NCI-H1105 treated with DMSO at 0.1 percent for 48 hours (cell line): Measurements from ENCODE around the gene POMGNT1.

Source experiments
- DNase-seq: peaks from one replicate; lab custom pipeline; 2025; lab: John Stamatoyannopoulos, UW

POMGNT1 gene

DNA sequence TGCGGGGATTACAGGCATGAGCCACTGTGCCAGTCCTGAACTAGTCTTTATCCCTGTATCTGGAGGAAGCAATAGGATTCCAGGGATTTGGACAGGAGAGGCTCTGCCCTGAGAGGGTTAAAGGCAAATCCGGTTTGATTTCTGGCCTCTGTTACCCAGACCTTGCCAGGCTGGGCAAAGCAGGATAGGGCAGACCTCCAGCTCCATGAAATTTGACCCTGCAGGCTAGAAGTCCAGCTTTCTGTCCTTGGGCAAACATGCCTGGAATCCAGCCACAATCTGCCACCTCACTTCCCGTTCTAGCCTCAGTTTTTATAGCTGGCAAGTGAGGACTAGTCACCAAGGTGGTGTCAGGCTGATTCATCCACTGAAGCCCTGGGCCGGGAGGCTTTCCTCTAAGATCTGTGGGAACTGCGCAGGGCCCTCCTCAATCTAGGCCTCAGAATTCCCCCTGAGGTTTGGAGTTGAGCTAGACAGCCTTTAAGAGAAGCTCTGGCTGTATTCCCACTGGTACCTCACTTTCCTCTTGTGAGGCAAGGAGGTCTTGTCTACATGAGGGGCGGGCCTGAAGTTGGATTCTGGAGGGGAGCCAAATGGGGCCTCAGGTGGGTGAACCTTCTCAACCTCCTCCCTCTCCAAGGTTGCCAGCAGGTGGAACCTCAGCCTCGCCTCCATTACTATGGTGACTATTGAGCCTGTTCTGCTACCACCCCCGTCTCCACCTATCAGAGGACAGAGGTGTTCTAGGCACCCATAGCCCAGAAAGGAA, 15.0 kb downstream of the POMGNT1 start:
- DNase-seq, result peak; percentile 97

DNA sequence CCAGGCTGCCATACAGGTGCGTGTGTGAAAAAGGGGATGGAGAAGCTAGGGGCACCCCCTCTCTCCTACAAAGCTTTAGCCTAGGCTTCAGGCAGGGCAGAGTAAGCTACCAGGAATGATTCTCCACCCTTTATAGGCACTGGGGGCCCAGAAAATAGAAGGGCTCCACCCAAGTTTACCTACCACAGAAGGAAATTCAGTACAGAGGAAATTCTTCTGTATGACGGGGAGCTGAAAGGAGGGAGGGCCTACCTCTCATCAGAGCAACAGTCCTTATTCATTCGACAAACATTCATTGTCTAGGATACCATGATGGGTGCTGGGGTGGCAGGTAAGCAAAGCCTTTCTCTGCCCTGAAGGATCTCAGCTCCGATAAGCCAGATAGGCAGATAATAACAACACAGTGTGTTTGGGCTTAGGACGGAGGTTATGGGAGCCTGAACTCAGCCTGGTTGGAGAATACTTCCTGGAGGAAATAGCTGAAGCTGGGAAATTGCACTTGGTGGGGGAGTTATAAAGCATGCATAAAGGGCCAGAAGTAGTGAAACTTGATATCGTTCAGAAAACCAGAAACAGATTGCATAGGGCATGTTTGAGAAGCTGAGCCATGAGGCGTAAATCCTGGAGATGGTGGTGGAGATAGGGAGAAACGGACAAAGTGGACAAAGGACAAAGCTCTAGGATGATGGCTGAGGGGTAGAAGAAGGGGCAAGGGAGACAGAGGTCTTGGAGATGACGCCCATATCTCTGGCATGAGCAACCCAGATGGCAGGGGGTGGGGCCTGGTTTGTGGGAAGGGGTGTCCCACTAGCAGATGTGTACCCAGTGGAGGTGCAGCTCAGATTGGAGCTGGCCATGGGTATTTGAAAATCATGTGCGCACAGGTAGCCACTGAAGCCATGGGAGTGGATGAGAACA, 16.6 kb downstream of the POMGNT1 start:
- no peak for DNase-seq

DNA sequence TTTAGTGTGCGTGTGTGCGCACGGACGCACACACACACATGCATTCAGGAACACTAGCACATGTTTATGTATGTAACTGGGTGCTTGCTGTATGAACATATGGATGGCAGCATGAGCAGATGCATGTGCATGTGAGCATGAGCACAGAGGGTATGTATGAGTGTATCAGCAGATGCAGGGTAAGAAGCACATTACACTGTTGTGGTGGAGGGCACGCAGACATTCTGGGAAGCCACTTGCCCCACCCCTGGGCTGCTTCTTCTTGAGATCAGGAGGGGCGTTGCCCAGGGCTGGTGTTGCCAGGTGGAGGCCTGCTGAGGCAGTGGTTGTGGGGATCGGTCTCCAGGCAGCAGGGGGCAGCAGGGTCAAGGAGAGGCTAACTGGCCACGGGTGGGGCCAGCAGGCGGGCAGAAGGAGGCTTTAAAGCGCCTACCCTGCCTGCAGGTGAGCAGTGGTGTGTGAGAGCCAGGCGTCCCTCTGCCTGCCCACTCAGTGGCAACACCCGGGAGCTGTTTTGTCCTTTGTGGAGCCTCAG, 18.1 kb downstream of the POMGNT1 start:
- peak; percentile 28 for DNase-seq

DNA sequence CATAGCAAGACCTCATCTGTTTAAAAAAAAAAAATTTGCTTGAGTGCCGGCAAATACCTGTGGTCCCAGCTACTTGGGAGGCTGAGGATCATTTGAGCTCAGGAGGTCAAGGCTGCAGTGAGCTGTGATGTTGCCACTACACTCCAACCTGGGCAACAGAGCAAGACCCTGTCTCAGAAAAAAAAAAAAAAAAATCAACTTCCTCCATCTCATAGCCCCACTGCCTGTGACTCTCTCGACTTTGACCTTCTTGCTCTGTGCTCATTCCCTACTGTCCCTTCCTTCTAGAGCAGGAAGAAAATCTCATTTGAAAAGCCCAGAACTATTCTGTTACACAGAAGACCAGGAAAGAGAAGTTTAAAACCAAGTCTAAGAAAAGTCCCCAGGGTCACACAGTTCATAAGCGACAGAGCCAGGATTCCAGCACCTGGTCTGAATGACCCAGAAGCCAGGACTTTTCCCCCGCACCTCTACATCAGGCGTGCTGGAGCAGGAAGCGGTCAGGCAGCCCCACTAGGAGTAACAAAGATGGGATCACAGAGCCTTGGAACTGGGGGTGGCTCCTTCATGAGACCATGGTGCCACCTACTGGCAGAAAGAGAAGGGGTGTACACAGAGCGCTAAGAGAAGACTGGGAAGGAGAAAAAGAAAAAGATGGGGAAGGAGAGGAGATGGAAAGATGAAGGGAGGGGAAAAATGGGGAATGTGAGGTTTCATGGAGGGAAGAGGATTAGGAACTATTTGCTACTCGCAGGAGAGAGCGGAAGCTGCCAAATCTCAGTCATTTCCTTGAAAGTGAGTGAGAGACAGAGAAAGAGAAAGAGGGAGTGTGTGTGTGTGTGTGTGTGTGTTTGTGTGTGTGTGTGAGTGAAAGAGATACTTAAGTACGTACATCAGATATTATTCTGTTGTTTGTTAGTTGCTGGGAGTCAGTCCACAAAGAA, 18.8 kb downstream of the POMGNT1 start:
- DNase-seq, result peak; percentile 88

DNA sequence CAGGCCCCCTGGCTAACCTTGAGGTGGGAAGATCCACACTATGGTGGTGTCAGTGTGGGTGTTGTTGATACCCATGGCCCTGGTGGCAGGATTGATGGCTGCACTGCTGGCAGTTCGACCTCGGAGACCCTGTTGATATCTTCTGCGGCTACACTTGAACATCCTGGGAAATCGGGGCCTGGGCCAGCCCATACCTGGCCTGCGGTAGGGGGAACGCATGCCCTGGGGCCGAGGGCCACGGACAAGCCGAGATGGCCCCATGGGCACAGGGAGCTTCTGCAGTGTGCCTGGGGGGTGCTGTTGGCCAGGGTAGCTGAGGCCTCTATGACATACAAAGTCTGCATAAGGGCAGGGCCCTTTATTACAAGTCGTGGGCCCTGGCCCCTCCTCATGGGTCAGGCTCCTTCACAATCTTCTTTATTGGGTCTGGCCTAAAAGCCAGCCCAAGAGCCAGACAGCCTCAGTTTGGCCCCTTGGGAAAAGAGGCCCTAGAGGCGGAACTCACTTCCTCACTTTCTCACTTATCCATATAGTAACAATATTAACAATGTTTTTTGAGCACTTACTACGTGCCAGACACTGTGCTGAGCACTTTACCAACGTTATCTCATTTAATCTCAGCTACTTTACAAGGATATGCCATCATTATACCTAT, 21.9 kb downstream of the POMGNT1 start, which contains the start of gene P3R3URF:
P3R3URF (minus strand) TSS at position 278 of the 655 bp plus-strand sequence; CDS start at position 261, 17 bp downstream.
- DNase-seq, result no peak

DNA sequence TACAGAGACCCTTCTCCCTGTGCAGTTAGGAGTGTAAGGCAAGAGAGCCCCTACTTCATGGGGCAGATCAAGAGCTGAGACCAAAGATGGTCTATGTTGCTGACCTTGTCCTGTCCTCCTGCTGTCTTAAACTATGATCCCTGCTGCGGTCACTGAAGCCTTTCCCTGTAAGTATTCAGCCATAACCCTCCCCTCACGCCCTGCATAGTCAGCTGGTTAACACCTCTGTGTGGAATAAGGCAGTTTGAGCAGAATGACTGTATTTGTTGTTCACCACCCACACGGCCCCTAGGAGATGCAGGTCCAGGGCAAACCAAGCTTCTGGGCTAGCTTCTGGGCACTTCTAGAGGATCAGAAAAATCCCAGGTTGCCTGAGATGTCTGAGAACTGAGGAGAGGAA, 23.0 kb downstream of the POMGNT1 start:
- DNase-seq, result no peak

DNA sequence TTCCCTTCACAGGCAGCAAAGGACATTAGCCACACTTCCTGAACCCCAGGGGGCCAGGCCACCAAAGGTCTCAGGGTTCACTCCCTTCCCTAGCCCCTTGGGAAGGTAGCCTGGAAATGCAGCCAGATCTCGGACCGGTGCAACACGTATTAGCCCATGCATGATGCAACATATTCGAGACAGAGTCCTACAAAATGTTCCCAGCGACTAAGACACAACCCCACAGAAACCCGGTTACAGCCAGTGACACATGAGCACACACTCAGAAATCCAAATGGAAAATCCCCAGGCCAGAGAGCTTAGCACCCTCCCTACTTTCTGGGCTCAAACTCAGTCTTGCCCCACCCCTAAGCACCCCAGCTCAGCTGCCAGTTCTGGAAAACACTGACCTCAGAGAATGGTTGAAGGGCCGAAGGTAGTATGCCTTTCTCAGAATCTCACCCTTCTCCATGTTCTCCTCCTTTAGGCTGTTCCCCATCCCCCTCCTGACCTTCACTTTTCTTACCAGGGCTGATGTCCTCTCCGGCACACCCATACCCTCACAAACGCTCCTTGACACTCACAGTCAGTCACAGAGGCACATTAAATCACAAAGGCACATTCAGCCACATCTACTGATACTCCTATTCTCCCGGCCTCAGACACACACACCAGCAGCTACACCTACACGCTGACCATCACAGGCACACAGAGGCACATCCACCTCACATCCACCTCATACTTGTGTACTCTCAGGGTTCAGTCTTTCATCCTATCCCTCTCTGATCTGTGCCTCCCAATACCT, 23.6 kb downstream of the POMGNT1 start, which contains the start of gene TSPAN1:
TSPAN1 (plus strand) TSS at position 640 of the 784 bp plus-strand sequence. CDS start 6,021 bp downstream, outside the sequence.
- DNase-seq, result no peak

DNA sequence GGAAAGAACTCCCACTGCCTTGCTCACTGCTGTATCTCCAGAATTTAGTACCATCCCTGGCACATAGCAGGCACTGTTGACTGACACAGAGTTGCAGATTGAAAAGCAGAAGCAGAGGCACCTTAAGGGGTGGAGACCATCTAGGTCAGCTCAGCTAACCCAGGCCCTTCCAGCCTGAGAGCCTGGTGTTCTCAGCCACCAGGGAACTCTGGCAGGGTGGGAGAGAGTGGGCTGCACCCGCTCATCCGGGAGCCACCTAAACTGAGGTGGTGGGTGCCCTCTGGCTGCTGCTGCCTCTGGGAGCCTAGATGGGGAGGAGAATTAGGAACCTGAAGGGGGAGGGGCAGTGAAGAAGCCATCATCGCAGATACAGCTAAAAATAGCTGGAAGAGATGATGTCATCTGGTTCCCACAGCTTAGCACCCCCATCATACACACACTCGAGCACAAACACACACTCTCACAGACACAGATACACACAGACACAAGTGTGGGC, 24.8 kb downstream of the POMGNT1 start:
- no peak for DNase-seq

DNA sequence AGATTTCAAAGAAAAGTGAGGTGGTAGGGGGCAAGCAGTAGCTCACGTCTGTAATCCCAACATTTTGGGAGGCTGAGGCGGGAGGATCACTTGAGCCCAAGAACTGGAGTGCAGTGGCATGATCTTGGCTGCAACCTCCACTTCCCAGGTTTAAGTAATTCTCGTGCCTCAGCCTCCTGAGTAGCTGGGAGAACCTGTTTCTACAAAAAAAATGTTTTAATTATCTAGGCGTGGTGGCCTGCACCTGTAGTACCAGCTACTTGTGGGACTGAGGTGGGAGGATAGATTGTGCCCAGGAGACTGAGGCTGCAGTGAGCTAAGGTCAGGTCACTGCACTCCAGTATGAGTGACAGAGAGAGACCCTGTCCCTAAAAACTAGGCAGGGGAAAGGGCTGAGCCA, 25.9 kb downstream of the POMGNT1 start:
- no peak for DNase-seq

DNA sequence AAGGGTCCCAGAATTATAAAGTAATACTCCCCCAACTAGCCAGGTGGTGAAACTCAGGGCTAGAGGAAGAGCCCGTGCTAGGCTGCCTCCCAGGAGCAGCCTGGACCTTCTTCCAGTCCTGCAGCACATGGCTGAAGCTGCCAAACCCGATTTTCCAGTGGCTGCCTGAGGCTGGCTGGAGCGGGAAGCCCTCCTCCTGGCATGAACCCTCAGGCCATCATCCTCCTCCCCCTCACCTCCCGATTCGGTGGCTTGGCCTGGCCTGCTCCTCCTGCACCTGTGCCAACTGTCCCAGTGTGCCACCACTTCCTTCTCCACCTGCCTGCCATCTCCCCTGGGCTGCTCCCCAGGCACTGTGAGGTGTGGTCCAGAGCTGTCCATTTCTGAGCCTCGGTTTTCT, 26.4 kb downstream of the POMGNT1 start:
- no peak for DNase-seq

DNA sequence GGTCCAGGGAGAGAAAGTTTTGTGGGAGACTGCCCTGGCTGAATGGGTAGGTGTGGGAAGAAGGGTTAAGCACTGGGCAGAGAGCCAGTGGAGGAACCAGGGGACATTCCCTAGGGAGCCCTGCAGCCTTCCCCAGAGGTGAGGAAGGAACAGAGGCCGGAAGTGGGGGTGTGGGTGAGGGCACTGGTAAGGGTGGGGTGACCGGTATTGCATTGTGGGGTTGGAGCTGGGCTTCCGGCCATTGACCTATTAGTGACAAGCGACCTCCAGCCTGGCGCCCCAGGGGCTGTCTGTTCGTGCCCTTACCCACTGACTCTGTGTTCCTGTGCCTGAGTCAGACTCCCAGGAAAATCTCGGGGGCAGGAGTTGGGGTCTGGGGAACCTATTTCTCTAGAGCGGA, 26.9 kb downstream of the POMGNT1 start:
- no peak for DNase-seq

DNA sequence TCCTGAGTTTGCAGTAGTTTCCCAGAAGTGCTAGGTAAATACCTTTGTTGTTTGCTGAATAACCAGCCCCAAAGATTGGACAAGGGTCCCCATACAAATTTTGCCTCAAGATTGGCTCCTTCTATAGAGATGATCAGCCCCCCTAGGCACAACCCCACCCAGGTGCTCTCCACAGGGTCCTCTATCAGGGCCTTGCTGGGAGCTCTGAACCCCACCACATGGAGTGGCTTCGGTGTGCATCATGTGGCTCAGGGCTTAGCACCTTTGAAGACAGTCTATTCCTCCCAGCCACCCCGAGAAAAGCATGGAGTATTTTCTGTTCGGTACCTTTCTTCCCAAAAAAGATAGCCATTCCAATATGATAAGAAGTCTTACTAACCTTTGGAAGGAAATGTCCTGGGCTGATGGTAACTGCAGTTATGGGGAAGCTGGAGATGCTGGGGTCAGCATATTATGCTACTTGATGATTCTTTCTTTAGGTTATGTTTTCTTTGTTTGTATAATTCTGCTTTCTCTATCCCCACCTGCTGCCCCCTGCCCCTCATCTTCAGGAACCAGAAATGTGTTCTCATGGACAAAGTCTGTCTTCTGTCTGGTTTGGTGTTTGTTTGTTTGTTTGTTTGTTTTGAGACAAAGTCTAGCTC, 28.3 kb downstream of the POMGNT1 start:
- no peak for DNase-seq

DNA sequence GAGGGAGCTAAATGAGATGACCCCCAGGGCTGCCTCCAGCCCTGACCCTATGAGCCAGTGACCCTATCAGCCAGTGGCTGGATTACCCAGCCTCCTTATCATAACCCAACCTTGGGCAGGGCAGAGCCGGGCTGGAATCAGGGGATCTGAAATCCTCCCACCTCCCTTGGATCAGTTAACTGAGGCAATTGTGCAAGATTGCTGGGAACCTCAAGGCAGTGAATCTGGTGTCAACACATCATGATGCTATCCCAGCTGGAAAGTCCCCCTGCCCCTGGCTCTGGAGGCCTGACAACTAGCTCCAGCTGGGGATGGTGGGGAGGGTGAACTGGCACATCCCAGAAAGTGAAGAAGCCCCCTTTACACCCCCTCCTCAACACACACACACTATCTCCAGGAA, 29.8 kb downstream of the POMGNT1 start:
- DNase-seq, result no peak

DNA sequence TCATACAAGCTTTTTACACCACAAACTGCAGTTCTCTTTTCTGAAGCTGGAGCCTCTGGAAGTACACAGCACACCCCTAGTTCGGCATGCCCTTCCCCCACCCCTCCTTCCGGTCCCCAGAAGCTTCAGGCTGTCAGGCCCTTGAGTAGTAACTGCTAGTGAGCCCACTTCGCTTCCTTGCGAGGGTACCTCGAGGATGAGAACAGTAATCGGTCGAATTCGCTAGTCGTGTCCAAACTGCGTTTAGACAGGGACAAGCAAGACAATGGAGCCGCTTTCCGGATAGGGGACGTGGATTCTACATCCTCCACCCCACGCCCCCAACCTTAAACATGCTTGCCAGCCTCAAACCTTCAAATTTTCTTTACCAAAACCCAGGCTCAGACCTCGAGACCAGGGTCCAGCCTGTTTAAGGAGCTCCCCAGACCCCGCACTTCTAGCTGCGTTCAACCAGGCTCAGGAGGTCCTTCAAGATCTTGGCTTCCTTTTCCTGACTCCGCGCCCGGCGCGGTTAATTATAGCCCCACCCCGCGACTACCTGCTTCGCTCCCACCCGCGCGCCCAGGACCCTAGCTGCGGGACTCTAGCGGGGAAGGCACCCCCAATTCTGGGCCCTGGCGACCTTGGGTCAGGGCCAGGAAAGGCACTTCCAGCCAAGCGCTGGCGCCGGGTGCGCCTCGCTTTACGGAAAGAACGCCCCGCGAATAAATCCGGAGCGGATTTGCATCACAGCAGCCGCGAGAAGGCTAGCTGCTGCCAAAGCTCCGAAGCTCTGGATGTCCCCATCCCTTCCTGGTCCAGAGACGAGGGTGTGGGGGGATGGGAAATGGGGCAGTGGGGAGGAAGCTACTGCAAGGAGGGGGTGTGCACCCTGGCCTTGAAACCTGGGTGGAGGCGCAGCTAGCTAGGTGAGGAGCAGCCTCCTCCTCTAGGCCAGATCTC, 31.4 kb downstream of the POMGNT1 start:
- DNase-seq, result no peak

DNA sequence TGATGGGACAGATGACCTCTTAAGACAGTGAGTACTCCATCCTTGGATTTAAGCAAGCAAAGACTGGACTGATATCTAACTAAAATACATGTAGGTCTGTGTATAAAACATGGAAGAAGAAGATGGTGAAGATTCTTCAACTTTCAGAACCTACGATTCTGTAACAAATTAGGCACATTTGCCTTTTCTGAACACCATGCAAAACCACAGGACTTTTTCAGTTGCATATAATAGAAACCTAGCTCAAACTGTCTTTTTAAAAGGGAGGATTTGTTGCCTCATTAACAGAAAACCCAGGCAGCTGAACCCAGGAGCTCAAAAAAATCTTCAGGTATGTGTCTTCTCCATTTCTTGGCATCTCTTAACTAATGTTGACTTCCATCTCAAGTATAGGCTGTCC, 38.0 kb downstream of the POMGNT1 start:
- no peak for DNase-seq

DNA sequence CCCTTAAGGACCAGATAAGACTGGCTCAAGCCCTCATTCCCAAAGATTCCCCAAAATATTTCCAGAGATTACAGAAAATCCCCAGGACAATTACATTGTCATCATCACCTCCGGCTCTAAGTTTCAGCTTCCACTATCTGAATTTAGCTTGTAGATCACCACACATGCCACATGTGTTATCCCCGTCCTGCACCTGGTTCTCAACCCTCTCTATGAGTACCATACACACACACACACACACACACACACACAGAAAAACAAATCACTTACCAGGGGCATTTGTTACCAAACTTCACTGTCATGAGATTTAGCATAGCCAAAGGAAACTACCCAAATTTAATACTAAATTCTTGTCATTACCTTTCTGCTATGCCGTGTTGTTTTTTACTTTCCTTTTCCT, 38.7 kb downstream of the POMGNT1 start:
- DNase-seq, result no peak

DNA sequence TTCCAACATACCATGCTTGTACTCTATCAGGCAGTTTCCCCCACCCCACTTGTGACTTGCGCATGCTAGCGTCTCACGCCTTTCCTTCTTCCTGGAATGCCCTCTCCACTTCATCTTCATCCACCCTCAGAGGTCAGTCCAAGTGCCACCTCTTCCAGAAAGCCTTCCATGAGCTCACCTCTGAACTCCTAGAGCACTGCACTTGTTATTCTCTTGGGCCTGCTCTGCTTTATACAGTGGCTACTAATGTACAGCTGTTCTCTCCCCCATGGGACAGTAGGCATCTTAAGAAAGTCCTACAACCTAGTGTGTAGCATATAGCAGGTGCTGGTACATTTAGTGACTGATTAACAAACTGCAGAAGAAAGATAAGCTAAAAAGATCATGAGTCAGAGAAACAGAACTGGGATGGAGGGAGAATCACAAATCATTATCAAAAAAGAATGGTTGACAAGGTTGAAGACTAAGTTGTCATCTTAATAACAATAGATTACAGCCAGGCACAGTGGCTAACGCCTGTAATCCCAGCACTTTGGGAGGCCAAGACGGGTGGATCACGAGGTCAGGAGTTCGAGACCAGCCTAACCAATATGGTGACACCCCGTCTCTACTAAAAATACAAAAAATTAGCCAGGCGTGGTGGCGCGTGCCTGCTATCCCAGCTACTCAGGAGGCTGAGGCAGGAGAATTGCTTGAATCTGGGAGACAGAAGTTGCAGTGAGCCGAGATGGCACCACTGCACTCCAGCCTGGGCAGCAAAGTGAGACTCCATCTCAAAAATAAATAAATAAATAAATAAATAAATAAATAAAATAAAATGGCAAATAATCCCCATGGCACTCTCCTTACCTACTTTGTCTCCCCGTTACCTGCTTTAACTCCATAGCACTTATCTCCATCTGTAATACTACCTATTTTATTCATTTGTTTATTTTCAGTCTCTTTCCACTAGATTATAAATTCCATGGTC, 39.6 kb downstream of the POMGNT1 start:
- no peak for DNase-seq
